Endothelial cell of umbilical vein (primary cell): ENCODE data around the gene CACNA1B. TPM values are rescaled to one million over a fixed set of nuclear protein-coding genes. Genes with fewer than 3 reads are reported as not detected.

Experiments used
- BruUV-seq: library from RNA; stranded (reverse); fragments of 400-500 nt; replicated peaks from 2 replicates; lab custom pipeline; 2021; lab: Mats Ljungman, UMichigan
- CTCF ChIA-PET: fragments of 300-600, 350-600 bp; sonication (Branson Sonifier 250); formaldehyde crosslinking; loops from one replicate; lab custom pipeline; 2021; ENCODE audit warnings: antibody characterized with exemption, inconsistent platforms; lab: Charles Lee
- POLR2A ChIA-PET: fragments of 300-600, 350-600 bp; sonication (Branson Sonifier 250); formaldehyde crosslinking; loops from one replicate; lab custom pipeline; 2021; ENCODE audit warnings: antibody characterized with exemption, inconsistent platforms; lab: Charles Lee
- DNase-seq: peaks from one replicate; pipeline ENCODE4 v3.0.0-alpha.2; 2011; ENCODE audit warnings: low read depth, low spot score
- FAIRE-seq: peaks from 2 replicates; lab custom pipeline; 2011; peaks lifted over from hg19 to GRCh38; lab: Jason Lieb, UNC
- H2AFZ ChIP-seq: 2 replicates; pipeline ENCODE4 v1.6.0; 2012; ENCODE audit warnings: low read depth, low read length, control low read depth, inconsistent platforms
- H3K27ac ChIP-seq: 2 replicates; pipeline ENCODE4 v1.5.1; 2011; ENCODE audit warnings: low read depth, mild to moderate bottlenecking, control low read depth, low read length, moderate library complexity; ENCODE audit not compliant: insufficient read depth
- H3K27me3 ChIP-seq, 2 experiments: 2 replicates each; pipeline versions ENCODE4 v1.6.0 to v1.6.1; 2011; ENCODE audit warnings: low read length in 2 of 2, mixed read lengths in 1 of 2; ENCODE audit not compliant: control insufficient read depth in 2 of 2, insufficient read depth in 2 of 2
- H3K36me3 ChIP-seq, 2 experiments: 2 replicates in 1 of 2; 3 replicates in 1 of 2; pipeline ENCODE4 v1.5.1; 2011; ENCODE audit warnings: low read length in 2 of 2, mild to moderate bottlenecking in 1 of 2, moderate library complexity in 1 of 2; ENCODE audit not compliant: control insufficient read depth in 2 of 2, insufficient read depth in 2 of 2; ENCODE audit errors: extremely low read depth in 1 of 2
- H3K4me1 ChIP-seq: 3 replicates; pipeline ENCODE4 v1.5.1; 2011; ENCODE audit warnings: mild to moderate bottlenecking, low read length; ENCODE audit not compliant: control insufficient read depth, insufficient read depth; ENCODE audit errors: extremely low read depth
- H3K4me2 ChIP-seq: 2 replicates; pipeline ENCODE4 v1.6.1; 2011; ENCODE audit warnings: low read length, control low read depth, mixed read lengths; ENCODE audit not compliant: insufficient read depth
- H3K4me3 ChIP-seq, 3 experiments: fragments of 200-600 bp in 1 of 3; sonication (generic), shearing (Covaris generic) in 1 of 3; replicated peaks in 1 of 3; 2 replicates each; pipeline ENCODE4 v1.5.1; 2011 to 2016; ENCODE audit warnings: control low read depth in 3 of 3, low read length in 3 of 3, mild to moderate bottlenecking in 2 of 3, inconsistent platforms in 1 of 3, low read depth in 1 of 3, moderate library complexity in 1 of 3; ENCODE audit not compliant: insufficient read depth in 1 of 3
- H3K79me2 ChIP-seq: 2 replicates; pipeline ENCODE4 v1.6.0; 2012; ENCODE audit warnings: low read length, inconsistent platforms; ENCODE audit not compliant: control insufficient read depth, insufficient read depth
- H3K9ac ChIP-seq: replicated peaks from 2 replicates; pipeline ENCODE3; 2011; ENCODE audit warnings: low read length, control low read depth; ENCODE audit not compliant: insufficient read depth; ENCODE audit errors: extremely low read depth
- H3K9me1 ChIP-seq: replicated peaks from 3 replicates; pipeline ENCODE4 v1.6.0; 2011; ENCODE audit warnings: mild to moderate bottlenecking, low read length; ENCODE audit not compliant: control insufficient read depth, insufficient read depth; ENCODE audit errors: extremely low read depth
- H3K9me3 ChIP-seq: replicated peaks from 2 replicates; pipeline ENCODE4 v1.5.1; 2012; ENCODE audit warnings: low read length, inconsistent platforms; ENCODE audit not compliant: control insufficient read depth, insufficient read depth
- H4K20me1 ChIP-seq: replicated peaks from 2 replicates; pipeline ENCODE3; 2011; ENCODE audit warnings: mild to moderate bottlenecking, low read length; ENCODE audit not compliant: control insufficient read depth, insufficient read depth; ENCODE audit errors: extremely low read depth
- EZH2 ChIP-seq: IDR thresholded peaks from 2 replicates; pipeline ENCODE4 v1.6.1; 2012; ENCODE audit warnings: borderline replicate concordance, low read depth, mild to moderate bottlenecking, moderate library complexity, low read length, inconsistent platforms; ENCODE audit not compliant: severe bottlenecking
- FOS ChIP-seq: IDR thresholded peaks from 2 replicates; pipeline ENCODE4 v1.6.1; 2011; ENCODE audit warnings: mild to moderate bottlenecking, low read length, moderate library complexity, borderline replicate concordance; ENCODE audit not compliant: insufficient read depth
- GATA2 ChIP-seq: IDR thresholded peaks from 2 replicates; pipeline ENCODE4 v1.7.0; 2011; ENCODE audit warnings: low read depth, mild to moderate bottlenecking, moderate library complexity, mixed read lengths, low read length; ENCODE audit not compliant: insufficient read length, insufficient read depth
- JUN ChIP-seq: IDR thresholded peaks from 2 replicates; pipeline ENCODE4 v1.6.1; 2011; ENCODE audit warnings: borderline replicate concordance, low read depth; ENCODE audit not compliant: insufficient read length, insufficient read depth
- MYC ChIP-seq: IDR thresholded peaks from one replicate; pipeline ENCODE4 v1.6.1; 2011; ENCODE audit warnings: mild to moderate bottlenecking, low read depth, low read length
- POLR2A ChIP-seq: IDR thresholded peaks from 2 replicates; pipeline ENCODE4 v1.6.1; 2012; ENCODE audit warnings: low read depth, mild to moderate bottlenecking, control low read depth, low read length
- POLR2AphosphoS5 ChIP-seq: IDR thresholded peaks from 2 replicates; pipeline ENCODE4 v1.6.1; 2012; ENCODE audit warnings: low read depth, mild to moderate bottlenecking, control low read depth, low read length, moderate library complexity; ENCODE audit not compliant: insufficient read depth
- dilution Hi-C: fragments of 300-500 bp; cut with MboI; formaldehyde crosslinking; loops from one replicate; pipeline ENCODE4 v1.15.0; 2019; ENCODE audit warnings: low sequenced_read_pairs; ENCODE audit not compliant: extremely low pct_ligation_motif_present
- intact Hi-C: fragments of 100-400 bp; cut with micrococcal nuclease; formaldehyde crosslinking; loops from one replicate; pipeline ENCODE4 v1.10.0; 2022
- polyA plus RNA-seq, 4 experiments: library from polyadenylated mRNA; depleted of rRNA in 3 of 4; stranded (reverse) in 3 of 4; unstranded in 1 of 4; fragments of >200 nt; gene quantifications; 2 replicates each; pipeline versions ENCODE4 v1.2.1 to v1.2.3, GENCODE V29; 2011 to 2012; ENCODE audit warnings: missing spikeins in 1 of 4
- total RNA-seq: library from RNA; stranded (reverse); gene quantifications from 2 replicates; pipeline ENCODE4 v1.2.3, GENCODE V29; 2021
- TF ChIP-seq, protein P1 (sequence below): IDR thresholded peaks from 2 replicates; pipeline ENCODE4 v1.6.1; 2011; ENCODE audit not compliant: insufficient read depth, insufficient read length
- TF ChIP-seq, protein P2 (sequence below), 2 donors: IDR thresholded peaks; 1 replicate in 1 of 2; 2 replicates in 1 of 2; pipeline ENCODE4 v1.5.1; 2011; ENCODE audit warnings: low read length in 2 of 2, mild to moderate bottlenecking in 2 of 2, moderate library complexity in 2 of 2, control low read depth in 1 of 2, inconsistent platforms in 1 of 2, low read depth in 1 of 2; ENCODE audit not compliant: insufficient read depth in 1 of 2; ENCODE audit errors: extremely low read depth in 1 of 2

CACNA1B gene
- total and polyA plus RNA-seq, 2 donors (not counting 3 experiments of a cell fraction or from before 2014, with no cell fraction given), result 0.11 to 0.41 TPM

DNA sequence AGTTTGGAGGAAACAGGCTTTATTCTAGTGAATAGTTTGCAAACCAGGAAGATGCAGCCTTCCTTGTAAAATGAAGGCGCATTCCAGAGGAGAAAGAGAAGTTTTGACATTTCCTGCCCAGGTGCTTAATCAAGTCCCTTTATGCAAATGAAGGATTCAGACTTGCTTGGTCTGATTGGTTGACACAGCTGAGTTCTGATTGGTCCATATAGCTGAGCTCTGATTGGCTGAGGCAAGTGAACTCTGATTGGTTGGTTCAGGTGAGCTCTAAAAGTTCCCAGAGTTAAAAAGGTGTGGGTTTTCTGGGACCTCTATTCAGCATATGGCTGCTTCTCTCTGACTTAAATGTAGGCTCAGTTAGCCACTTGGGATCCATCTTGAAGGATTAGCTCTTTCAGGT lies 151.0 kb downstream of the CACNA1B start:
- CTCF ChIA-PET, result no interaction called here
- Histone ChIP-seq H3K27me3 (peaks cover 5 to 7% of the 10 kb centered on the region in 2 experiments), H3K9me1 (no peaks in the 10 kb centered on the region), H3K9me3 (no peaks in the 10 kb centered on the region), H3K79me2 (no peaks in the 10 kb centered on the region), H2AFZ (no peak overlapping the region), H3K4me3 (no peak overlapping the region), H3K4me1 (no peaks in the 10 kb centered on the region), H3K27ac (no peak overlapping the region), H3K9ac (no peak overlapping the region), H3K4me2 (no peak overlapping the region), H4K20me1 (no peaks in the 10 kb centered on the region), H3K36me3 (no peaks in the 10 kb centered on the region)
- DNase-seq (no peak), FAIRE-seq (no peak)
- intact Hi-C loops (no loop called here), dilution Hi-C loops (no loop called here)
- POLR2A ChIA-PET, result no interaction called here
- BruUV-seq, result no TSS peak
- TF ChIP-seq POLR2AphosphoS5 (no peak), FOS (no peak), EZH2 (no peak), MYC (no peak), GATA2 (no peak), JUN (no peak), POLR2A (no peak)
- TF ChIP-seq, protein P1, sequence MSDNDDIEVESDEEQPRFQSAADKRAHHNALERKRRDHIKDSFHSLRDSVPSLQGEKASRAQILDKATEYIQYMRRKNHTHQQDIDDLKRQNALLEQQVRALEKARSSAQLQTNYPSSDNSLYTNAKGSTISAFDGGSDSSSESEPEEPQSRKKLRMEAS, result no peak
- TF ChIP-seq, protein P2, sequence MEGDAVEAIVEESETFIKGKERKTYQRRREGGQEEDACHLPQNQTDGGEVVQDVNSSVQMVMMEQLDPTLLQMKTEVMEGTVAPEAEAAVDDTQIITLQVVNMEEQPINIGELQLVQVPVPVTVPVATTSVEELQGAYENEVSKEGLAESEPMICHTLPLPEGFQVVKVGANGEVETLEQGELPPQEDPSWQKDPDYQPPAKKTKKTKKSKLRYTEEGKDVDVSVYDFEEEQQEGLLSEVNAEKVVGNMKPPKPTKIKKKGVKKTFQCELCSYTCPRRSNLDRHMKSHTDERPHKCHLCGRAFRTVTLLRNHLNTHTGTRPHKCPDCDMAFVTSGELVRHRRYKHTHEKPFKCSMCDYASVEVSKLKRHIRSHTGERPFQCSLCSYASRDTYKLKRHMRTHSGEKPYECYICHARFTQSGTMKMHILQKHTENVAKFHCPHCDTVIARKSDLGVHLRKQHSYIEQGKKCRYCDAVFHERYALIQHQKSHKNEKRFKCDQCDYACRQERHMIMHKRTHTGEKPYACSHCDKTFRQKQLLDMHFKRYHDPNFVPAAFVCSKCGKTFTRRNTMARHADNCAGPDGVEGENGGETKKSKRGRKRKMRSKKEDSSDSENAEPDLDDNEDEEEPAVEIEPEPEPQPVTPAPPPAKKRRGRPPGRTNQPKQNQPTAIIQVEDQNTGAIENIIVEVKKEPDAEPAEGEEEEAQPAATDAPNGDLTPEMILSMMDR (IDR thresholded peaks at IDR 0.05; ENCODE audit: extremely low read depth in 1 of 2, insufficient read depth in 1 of 2, low read depth in 1 of 2, low read length in 2 of 2), result no peak
